Urinary bladder (tissue), 2 donors: ENCODE results near the gene PPIL1. TPM values are rescaled to one million over a fixed set of nuclear protein-coding genes. Genes with fewer than 3 reads are reported as not detected.

ENCODE experiments used
- polyA plus RNA-seq: library from polyadenylated mRNA; stranded (reverse); fragments of 200-250 nt; gene quantifications from one replicate; pipeline ENCODE4 v1.2.3, GENCODE V29; 2013
- total RNA-seq: library from RNA; depleted of rRNA; stranded (reverse); fragments of >200 nt; gene quantifications from one replicate; pipeline ENCODE4 v1.2.3, GENCODE V29; 2014
- donor health status: healthy.

Gene PPIL1
- total and polyA plus RNA-seq, 2 donors = 17.7 to 29.3 TPM

Other genes with a start within 250 kb of the PPIL1 start
- gene CDKN1A, start 196.1 kb downstream of the PPIL1 start, total RNA-seq = 27.4 TPM
- 127 TPM for gene CDKN1A, start 196.1 kb downstream of the PPIL1 start, polyA plus RNA-seq
- gene RAB44, start 177.0 kb downstream of the PPIL1 start, total RNA-seq = 0.26 TPM
- 0.68 TPM for gene RAB44, start 177.0 kb downstream of the PPIL1 start, polyA plus RNA-seq
- gene CPNE5, start 35.4 kb downstream of the PPIL1 start, total RNA-seq = 4.5 TPM
- gene CPNE5, start 35.4 kb downstream of the PPIL1 start, polyA plus RNA-seq = 3.3 TPM
- gene C6orf89, start 11.1 kb upstream of the PPIL1 start, total RNA-seq = 41.3 TPM
- 42.2 TPM for gene C6orf89, start 11.1 kb upstream of the PPIL1 start, polyA plus RNA-seq
- 67.1 TPM for gene PI16, start 79.9 kb upstream of the PPIL1 start, total RNA-seq
- gene PI16, start 79.9 kb upstream of the PPIL1 start, polyA plus RNA-seq = 107 TPM
- 106 TPM for gene MTCH1, start 111.4 kb upstream of the PPIL1 start, total RNA-seq
- gene MTCH1, start 111.4 kb upstream of the PPIL1 start, polyA plus RNA-seq = 184 TPM
- 12.8 TPM for gene FGD2, start 130.9 kb upstream of the PPIL1 start, total RNA-seq
- gene FGD2, start 130.9 kb upstream of the PPIL1 start, polyA plus RNA-seq = 10.5 TPM